IPS-15b (cell line): ENCODE measurements around the gene TTC34.

Source experiments
- H3K27me3 ChIP-seq: one replicate; pipeline ENCODE4 v1.6.1; 2013; ENCODE audit warnings: low read length; ENCODE audit not compliant: control insufficient read depth, insufficient read depth
- H3K36me3 ChIP-seq: one replicate; pipeline ENCODE4 v1.6.1; 2013; ENCODE audit warnings: low read length; ENCODE audit not compliant: control insufficient read depth, insufficient read depth
- H3K4me1 ChIP-seq: one replicate; pipeline ENCODE4 v1.6.1; 2013; ENCODE audit warnings: mild to moderate bottlenecking, low read length; ENCODE audit not compliant: control insufficient read depth, insufficient read depth
- H3K4me3 ChIP-seq: one replicate; pipeline ENCODE4 v1.5.1; 2013; ENCODE audit warnings: low read depth, low read length
- H3K9ac ChIP-seq: one replicate; pipeline ENCODE4 v1.6.1; 2013; ENCODE audit warnings: low read depth, mild to moderate bottlenecking, low read length
- H3K9me3 ChIP-seq: one replicate; pipeline ENCODE4 v1.6.1; 2013; ENCODE audit warnings: mild to moderate bottlenecking, low read length; ENCODE audit not compliant: control insufficient read depth, insufficient read depth

TTC34 gene

DNA sequence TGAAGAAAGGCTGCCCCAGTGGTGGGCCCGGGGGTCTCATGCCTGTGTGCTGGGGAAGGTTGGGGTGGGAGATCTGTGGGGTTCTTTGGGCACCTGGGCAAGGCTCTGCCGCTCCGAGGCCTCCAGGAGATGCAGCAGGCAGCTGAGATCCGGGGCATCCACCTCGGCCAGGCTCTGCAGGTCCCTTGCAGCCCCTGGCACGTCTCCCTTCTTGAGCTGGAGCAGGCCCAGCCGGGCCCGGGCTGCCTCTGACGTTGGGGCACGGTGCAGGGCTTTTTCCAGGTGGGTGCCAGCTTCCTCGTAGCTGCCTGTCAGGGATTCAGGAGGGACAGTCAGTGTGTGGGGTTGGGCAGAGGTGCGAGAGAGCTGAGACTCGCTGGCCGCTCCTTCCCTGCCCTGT is 157.3 kb downstream of the TTC34 start:
- no peaks in the 10 kb centered on the region for H3K36me3 ChIP-seq
- no peak overlapping the region for H3K4me3 ChIP-seq
- no peaks in the 10 kb centered on the region for H3K9me3 ChIP-seq
- no peaks in the 10 kb centered on the region for H3K27me3 ChIP-seq
- H3K4me1 ChIP-seq: no peaks in the 10 kb centered on the region
- no peak overlapping the region for H3K9ac ChIP-seq

DNA sequence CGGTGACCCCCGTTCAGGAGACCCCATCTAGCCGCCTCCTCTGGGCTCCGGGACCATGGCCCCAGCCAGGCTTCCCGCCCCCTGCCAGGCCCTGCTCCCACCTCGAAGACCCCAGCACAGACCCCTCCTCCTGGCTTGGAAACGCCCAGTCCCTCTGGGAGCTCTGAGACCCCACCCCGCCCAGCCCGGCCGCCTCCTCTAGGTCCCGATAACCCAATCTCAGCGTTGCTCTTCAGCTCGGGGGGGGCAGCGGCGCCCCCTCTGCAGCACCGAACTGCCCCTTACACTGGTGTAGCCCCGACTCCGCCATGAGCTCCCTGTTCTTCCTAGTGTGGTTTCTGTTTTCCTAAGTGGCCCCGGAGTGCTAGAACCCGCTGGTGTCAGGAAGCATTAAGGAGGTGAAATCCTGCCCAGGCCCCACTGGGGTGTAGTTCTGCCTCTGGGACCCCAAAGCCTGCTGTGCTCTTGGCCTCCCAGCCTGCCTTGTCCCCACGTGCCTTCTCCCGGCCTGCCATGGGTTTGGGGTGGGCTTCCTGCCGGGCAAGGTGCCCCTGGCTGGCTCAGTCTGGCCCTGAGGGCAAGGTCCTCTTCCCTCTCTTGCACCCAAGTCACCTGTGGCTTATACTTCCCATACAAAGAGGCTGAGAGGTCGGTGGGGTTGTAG is 157.9 kb downstream of the TTC34 start:
- H3K4me3 ChIP-seq: peak overlapping the region; percentile 55
- no peaks in the 10 kb centered on the region for H3K9me3 ChIP-seq
- H3K36me3 ChIP-seq: no peaks in the 10 kb centered on the region
- no peak overlapping the region for H3K9ac ChIP-seq
- H3K4me1 ChIP-seq: no peaks in the 10 kb centered on the region
- H3K27me3 ChIP-seq: no peaks in the 10 kb centered on the region

DNA sequence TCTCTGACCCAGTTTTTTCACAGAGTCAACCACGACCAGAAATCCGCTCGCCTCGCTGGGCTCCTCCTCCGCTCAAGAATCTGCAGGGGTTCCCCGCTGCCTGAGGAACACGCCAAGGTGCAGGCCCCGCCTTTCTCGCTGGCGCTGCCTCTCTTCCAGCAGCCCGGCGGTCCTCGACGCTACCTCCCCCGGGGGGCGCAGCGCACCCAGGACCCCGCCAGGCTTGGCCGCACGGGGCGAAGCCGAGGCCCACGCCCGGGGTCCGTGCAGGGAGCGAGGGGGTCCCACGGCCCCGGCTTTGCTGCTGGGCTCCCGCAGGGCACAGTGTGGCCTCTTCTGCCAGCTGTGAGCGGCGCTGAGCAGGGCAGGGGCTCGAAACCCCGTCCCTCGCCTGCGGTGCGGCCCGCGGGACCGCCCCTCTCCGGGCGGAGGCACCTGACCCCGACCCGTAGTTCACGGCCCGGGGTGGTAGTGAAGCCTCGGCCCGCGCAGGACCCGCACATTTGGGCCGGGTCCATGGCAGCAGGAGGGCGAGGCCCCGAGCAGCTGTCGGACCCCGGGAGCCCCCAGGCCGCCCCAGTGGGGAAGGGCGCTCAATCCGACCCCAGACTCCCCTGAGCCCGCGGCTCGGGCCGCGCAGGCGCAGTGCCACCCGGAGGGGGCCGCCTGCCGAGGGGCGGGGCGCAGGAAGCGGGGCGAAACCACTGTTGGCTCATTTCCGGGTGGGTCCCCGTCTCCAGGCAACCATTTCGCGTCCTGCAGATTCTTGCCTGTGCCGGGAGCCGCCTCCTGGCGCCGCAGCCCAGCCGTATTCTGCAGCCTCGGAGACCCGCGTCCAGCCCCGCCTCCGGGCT is 158.7 kb downstream of the TTC34 start:
- Histone ChIP-seq H3K9me3 (no peaks in the 10 kb centered on the region), H3K9ac (peak overlapping the region; percentile 79), H3K4me1 (no peaks in the 10 kb centered on the region), H3K4me3 (peak overlapping the region; percentile 70), H3K27me3 (peaks cover 5% of the 10 kb centered on the region), H3K36me3 (no peaks in the 10 kb centered on the region)

DNA sequence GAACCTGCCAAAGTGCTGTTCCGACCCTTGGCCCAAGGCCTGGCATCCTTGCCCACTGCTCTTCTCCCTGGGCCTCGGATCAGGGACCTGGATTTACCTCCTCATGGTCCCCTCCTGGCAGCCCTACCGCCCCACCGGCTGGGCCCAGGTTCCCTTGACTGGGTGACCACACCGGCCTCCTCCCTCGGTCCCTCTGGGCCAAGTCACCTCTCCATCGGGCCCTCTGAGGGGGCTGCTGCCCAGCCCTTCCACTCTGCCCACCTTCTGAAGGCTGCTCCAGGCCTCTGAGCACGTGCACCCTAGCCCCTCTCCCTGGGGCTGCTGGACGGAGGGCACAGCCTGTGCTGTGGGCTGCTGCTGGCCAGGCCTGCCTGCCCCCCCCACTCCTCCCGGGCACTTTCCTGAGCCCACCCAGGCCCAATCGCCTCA is 159.3 kb downstream of the TTC34 start:
- H3K4me1 ChIP-seq: no peaks in the 10 kb centered on the region
- no peaks in the 10 kb centered on the region for H3K36me3 ChIP-seq
- H3K4me3 ChIP-seq: peak overlapping the region; percentile 70
- H3K27me3 ChIP-seq: peaks cover 9% of the 10 kb centered on the region
- no peaks in the 10 kb centered on the region for H3K9me3 ChIP-seq
- peak overlapping the region; percentile 79 for H3K9ac ChIP-seq

DNA sequence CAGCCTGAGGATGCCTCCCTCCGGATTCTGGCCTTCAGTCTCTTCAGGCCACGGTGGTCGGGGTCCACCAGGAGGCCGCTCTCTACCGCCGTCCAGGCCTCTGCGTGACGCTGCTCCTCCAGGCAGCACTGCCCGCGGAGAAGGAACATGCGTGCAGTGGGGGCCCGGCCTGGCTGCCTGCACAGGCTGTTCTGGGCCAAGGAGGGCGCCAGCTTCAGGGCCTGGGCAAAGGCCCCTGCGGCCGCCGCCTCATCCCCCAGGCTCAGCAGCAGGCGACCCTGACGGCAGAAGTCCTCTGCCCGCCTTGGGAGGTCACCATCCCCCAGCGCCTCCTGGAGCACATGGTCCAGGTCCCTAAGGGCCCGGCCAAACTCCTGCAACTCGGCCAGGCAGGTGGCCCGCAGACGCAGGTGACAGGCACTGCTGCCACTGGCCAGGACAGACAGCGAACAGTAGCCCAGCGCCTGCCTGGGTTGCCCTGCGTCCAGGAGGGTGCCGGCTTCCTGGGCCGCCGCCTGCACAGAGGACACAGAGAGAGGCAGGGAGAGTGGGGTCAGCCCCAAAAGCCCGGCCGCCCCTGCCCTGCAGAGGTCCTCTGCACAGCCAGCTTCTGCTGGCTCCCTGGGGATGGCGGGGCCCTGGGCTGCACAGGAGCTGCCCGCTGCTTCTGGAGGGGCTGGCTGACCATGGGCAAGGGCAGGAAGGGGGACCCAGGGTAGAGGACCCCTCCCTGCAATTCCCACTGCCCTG is 159.9 kb downstream of the TTC34 start:
- Histone ChIP-seq H3K9me3 (peaks cover 4% of the 10 kb centered on the region), H3K4me1 (no peaks in the 10 kb centered on the region), H3K27me3 (peaks cover 12% of the 10 kb centered on the region), H3K36me3 (no peaks in the 10 kb centered on the region), H3K9ac (no peak overlapping the region), H3K4me3 (peak overlapping the region; percentile 70)

DNA sequence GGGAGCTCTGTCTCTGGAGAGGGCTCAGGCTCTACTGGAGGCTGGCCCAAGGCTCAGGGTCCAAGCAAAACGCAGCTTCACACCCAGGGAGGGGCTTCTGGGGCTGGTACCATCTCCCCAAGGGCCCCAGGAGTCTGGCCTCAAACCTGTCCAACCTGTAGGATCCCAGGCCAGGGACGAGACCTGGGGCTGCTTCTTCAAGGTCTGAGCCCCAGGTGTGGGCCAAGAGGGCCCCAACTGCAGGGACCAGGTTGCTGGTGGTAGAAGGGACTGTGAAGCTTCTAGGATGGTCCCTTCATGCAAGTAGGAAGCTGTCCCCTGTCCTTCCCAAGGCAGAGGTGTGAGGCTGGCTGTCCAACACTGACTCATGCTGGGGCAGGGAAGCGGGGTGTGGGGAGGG is 160.9 kb downstream of the TTC34 start:
- H3K27me3 ChIP-seq: peaks cover 12% of the 10 kb centered on the region
- peaks cover 4% of the 10 kb centered on the region for H3K9me3 ChIP-seq
- H3K9ac ChIP-seq: no peak overlapping the region
- no peaks in the 10 kb centered on the region for H3K4me1 ChIP-seq
- no peaks in the 10 kb centered on the region for H3K36me3 ChIP-seq
- H3K4me3 ChIP-seq: no peak overlapping the region

DNA sequence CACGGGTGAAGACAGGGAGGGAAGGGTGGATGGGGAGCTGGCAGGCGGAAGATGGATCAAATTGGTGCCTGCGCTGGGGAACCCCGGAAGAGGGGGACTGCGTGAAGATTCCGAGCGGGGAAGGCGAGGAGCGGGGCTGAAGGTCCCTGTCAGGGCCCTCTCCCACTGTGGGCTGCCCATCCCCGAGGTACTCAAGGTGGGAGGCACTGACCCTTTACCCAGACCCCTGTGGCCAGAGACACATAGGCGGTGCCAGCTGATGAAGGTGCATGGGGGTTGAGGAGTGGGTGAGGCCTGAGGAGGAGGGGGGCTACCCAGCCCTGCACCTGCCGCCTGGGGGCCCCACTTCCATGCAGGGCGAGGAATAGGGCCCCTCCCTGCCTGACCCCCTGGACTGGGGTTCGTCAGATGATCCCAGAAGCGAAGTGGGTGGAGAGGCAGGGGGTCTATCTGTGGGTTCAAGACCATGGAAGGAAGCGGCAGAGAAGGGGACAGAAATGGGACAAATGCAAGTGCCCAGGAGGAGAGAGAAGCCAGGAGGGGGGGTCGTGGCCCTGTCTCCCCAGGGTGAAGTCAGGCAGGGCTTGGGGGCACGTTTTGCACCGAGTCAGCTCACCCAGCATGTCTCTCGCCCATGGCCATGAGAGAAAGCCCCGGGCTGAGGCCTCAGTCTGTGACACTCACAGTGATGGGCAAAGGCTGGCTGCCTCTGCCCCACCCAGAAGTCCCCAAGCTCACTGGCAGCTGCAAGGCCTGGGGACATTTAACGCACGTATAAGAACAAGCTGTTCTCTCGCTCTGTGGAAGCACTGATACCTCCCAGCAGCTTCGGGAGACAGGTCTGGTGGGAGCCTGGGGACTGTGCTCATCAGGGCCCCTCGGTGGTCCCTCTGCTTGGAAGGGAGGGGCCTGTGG is 161.6 kb downstream of the TTC34 start:
- H3K36me3 ChIP-seq: no peaks in the 10 kb centered on the region
- no peak overlapping the region for H3K9ac ChIP-seq
- peaks cover 12% of the 10 kb centered on the region for H3K27me3 ChIP-seq
- H3K9me3 ChIP-seq: peaks cover 4% of the 10 kb centered on the region
- no peaks in the 10 kb centered on the region for H3K4me1 ChIP-seq
- H3K4me3 ChIP-seq: no peak overlapping the region

DNA sequence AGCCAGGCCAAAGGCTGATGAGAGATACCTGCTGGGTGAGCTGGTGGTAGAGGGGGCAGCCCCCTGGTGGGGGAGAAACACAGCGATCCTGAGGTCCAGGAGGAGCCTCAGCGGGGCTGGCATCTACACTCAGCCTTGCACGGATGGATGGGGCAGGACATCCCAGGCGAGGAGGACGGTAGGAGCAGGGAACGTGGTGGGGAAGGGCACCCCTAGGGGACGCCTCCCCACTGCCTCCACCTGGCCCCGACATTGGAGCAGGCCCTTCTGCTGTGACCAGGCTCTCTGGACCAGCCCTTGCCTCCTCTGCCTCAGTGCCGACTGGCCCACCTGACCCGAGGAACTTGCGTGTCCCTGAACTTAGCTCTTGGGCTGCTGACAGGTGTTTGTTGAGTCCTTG is 162.3 kb downstream of the TTC34 start:
- Histone ChIP-seq H3K36me3 (no peaks in the 10 kb centered on the region), H3K4me3 (no peak overlapping the region), H3K27me3 (peaks cover 12% of the 10 kb centered on the region), H3K4me1 (no peaks in the 10 kb centered on the region), H3K9ac (no peak overlapping the region), H3K9me3 (peaks cover 4% of the 10 kb centered on the region)

DNA sequence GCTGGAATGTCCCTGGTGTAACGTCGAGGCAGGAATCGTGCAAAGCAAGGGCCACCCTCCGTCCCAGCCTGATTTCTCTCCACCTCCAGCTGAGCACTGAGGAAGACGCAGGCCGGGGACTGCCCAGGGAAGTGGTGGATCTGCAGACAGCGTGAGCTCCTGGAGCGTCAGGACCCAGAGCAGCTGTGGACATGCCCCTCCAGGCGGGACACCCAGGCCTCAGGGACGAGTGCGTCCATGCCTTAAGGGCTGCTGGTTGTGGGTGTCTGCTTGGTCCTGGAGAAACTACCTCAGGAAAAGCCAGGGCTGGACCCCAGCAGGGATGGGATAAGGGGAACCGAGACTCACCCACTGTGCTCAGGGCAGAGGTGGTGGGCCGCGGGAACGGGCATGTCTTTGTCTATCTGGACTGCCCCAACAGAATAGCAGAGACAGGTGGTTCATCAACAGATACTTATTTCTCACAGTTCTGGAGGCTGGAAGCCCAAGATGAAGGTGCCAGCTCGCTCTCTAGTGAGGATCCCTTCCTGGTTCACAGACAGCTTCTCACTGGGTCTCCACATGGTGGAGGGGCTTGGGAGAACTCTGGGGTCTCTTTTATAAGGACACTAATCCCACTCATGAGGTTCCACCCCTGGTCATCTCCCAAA is 162.9 kb downstream of the TTC34 start:
- H3K36me3 ChIP-seq: no peaks in the 10 kb centered on the region
- H3K27me3 ChIP-seq: peaks cover 12% of the 10 kb centered on the region
- H3K9me3 ChIP-seq: peaks cover 4% of the 10 kb centered on the region
- no peak overlapping the region for H3K9ac ChIP-seq
- H3K4me3 ChIP-seq: no peak overlapping the region
- no peaks in the 10 kb centered on the region for H3K4me1 ChIP-seq

DNA sequence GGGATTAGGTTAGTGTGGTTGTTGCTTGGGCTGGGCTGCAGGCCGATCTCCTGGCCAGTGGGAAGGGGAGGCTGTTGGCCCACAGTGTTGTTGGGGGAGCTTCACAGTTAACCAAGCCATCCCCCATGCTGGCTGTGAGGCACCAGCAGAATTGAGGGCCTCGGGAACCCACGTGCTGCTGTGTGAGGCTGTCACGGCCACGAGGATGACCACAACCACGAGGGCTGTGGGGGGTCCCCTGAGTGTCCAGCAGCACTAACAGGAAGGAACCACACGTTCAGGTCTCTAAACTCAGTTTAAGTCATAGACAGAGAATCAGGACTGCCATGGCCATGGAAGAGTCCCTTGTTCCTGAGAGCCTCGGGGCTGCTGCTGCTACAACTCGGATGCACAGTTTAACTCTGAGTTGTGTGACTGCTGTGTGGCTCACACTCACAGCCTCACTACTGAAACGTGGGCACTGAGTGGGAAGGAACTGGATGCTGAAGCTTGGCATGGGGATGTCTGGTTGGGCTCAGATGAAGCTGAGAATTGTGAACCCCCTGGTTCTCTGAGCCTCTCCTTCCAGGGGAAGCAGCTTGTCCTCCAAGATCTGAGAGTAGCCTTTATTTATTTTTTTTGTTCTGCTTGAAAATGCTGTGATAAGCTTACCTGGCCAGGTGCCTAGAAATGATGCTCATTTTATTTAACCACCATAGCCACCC is 163.9 kb downstream of the TTC34 start:
- H3K9ac ChIP-seq: no peak overlapping the region
- peaks cover 2% of the 10 kb centered on the region for H3K4me1 ChIP-seq
- H3K36me3 ChIP-seq: no peaks in the 10 kb centered on the region
- H3K27me3 ChIP-seq: peaks cover 12% of the 10 kb centered on the region
- H3K9me3 ChIP-seq: peaks cover 4% of the 10 kb centered on the region
- no peak overlapping the region for H3K4me3 ChIP-seq
